ENCODE results near the gene DRD5.
A peak's percentile ranks its signal among the peaks of the same experiment; 100 is the strongest.

The DRD5 gene

GRCh38 chr4:9811806-9812205, 30.4 kb downstream of the DRD5 start:
- intact Hi-C loops (cut with DNase I), result no loop called here
- DNase-seq, result no peak

GRCh38 chr4:9812501-9813340, 31.3 kb downstream of the DRD5 start:
- intact Hi-C loops (cut with DNase I), result no loop called here
- peak in 15 of 42 donors; percentile 7 to 62 (median 21) for DNase-seq

GRCh38 chr4:9816285-9816684, 34.9 kb downstream of the DRD5 start:
- intact Hi-C loops (cut with DNase I), result no loop called here
- DNase-seq, result no peak

DNA sequence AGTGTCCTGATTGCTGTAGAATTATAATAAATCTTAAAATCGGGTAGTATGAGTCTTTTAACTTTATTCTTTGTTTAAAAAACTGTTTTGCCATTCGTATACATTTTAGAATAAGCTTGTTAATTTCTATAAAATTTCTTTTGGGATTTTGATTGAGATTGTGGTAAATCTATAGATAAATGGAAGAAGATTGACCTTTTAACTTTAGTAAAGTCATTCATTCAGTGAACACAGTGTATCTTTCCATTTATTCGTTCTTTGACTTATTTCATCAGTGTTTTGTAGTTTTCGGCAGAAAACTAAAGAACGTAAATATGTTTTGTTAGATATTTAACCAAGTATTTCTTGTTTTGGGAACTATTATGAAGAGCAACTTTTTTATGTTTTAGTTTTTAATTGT, 38.9 kb downstream of the DRD5 start:
- intact Hi-C loops (cut with DNase I), result no loop called here
- no peak for DNase-seq

GRCh38 chr4:9825049-9825448, 43.6 kb downstream of the DRD5 start:
- intact Hi-C loops (cut with DNase I), result no loop called here
- DNase-seq, result no peak

DNA sequence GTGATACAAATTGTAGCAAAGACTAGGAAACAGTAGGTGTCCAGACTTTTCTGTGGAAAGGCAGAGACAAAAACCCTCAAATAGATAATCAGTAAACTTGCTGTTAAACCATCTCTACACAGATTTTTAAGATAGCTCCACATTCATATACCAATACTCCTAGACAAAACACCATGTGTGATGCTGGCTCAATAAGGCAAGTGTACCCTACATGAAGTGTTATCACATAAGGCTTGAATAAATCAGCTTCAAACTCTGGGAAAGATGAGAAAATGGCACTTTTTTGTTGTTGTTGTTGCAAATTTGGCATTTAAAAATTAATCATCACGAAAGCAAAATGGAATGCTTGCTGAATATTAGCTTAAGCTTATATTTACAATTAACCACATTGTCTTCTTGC, 45.1 kb downstream of the DRD5 start:
- DNase-seq, result no peak
- intact Hi-C loops (cut with DNase I), result no loop called here

DNA sequence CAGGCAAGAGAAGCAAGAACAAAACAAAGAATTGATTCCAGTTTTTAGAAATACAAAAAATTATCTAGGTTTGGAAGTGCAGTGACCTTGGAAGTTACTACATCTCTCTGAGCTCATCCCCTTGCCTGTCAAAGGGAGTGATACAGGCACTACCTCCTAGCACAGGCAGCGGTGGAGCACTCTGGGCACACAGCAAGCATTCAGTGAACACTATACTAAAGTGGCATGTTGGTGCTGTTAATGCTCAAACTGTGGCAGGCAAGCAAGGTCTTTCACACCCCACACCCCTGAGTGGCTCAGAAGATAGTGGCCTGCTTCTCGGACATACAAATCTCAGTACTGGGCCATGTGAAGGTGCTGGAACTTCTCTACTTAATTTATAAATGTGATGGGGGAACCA, 51.2 kb downstream of the DRD5 start:
- intact Hi-C loops (cut with DNase I), result no loop called here
- peak in 1 of 42 donors; percentile 16 for DNase-seq

DNA sequence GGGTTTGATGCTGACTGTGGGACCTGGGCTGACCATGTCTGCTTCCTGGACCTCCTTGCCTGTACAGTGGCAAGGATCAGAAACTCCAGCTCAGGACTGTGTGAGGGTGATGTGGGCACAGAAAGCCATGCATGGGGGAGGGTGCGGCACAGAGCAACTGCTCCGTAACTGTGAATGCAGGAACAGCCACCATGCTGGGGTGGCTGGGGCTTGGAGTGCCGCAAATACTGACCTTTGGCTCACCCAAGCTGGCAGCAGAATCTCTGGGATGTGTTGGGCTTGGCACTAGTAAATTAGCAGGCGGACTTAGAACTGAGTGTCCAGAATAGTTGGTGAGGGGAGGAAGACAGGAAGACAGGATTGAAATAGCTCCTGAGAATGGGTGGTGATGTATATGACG, 52.0 kb downstream of the DRD5 start:
- peak in 1 of 42 donors; percentile 18 for DNase-seq

More for the DNA sequence above, 52.0 kb downstream of the DRD5 start:
- intact Hi-C loops (cut with DNase I), result no loop called here

Measured in head of caudate nucleus (tissue), 42 donors.